Parathyroid adenoma (tissue), 2 donors: ENCODE data around the gene PTH2R.
"Not testable (repeated sequence)": the region's sequence is repeated elsewhere in the genome, so short reads cannot be mapped to it uniquely, and the experiment has no call there.

Source experiments
- H2AFZ ChIP-seq: fragments of 300-600 bp; sonication (generic); one replicate; pipeline ENCODE4 v1.7.0; 2017; ENCODE audit warnings: antibody characterized with exemption, mild to moderate bottlenecking
- H3K27ac ChIP-seq: fragments of 300-600 bp; sonication (generic); one replicate; pipeline ENCODE4 v1.7.0; 2017
- H3K27me3 ChIP-seq: fragments of 300-600 bp; sonication (generic); one replicate; pipeline ENCODE4 v1.7.0; 2017; ENCODE audit warnings: low read length; ENCODE audit not compliant: control insufficient read depth, insufficient read depth
- H3K36me3 ChIP-seq: fragments of 300-600 bp; sonication (generic); one replicate; pipeline ENCODE4 v1.7.0; 2017; ENCODE audit warnings: low read length; ENCODE audit not compliant: control insufficient read depth, insufficient read depth
- H3K4me1 ChIP-seq: fragments of 300-600 bp; sonication (generic); one replicate; pipeline ENCODE4 v1.7.0; 2017; ENCODE audit warnings: control low read depth
- H3K4me2 ChIP-seq: fragments of 300-600 bp; sonication (generic); one replicate; pipeline ENCODE4 v1.7.0; 2017; ENCODE audit warnings: low read length
- H3K4me3 ChIP-seq: fragments of 300-600 bp; sonication (generic); one replicate; pipeline ENCODE4 v1.7.0; 2017; ENCODE audit warnings: low read depth, low read length
- H3K79me2 ChIP-seq: fragments of 300-600 bp; sonication (generic); one replicate; pipeline ENCODE4 v1.7.0; 2017; ENCODE audit warnings: control low read depth
- H3K9ac ChIP-seq: fragments of 300-600 bp; sonication (generic); one replicate; pipeline ENCODE4 v1.7.0; 2017; ENCODE audit warnings: mild to moderate bottlenecking
- H3K9me3 ChIP-seq: fragments of 300-600 bp; sonication (generic); one replicate; pipeline ENCODE4 v1.7.0; 2017; ENCODE audit warnings: low read length; ENCODE audit not compliant: control insufficient read depth
- CTCF ChIP-seq: fragments of 300-600 bp; sonication (generic); IDR thresholded peaks from one replicate; pipeline ENCODE4 v1.7.0; 2017; ENCODE audit warnings: antibody characterized with exemption, mild to moderate bottlenecking
- donor health status: primary hyperparathyroidism.

PTH2R gene

GRCh38 chr2:208477741-208478140, 71.1 kb downstream of the PTH2R start:
- no peaks in the 10 kb centered on the region for H3K36me3 ChIP-seq
- H3K4me1 ChIP-seq = no peaks in the 10 kb centered on the region
- H3K4me2 ChIP-seq = no peak overlapping the region
- no peak overlapping the region for H3K9ac ChIP-seq
- H3K79me2 ChIP-seq = no peaks in the 10 kb centered on the region
- no peak for TF ChIP-seq CTCF
- H3K9me3 ChIP-seq = no peaks in the 10 kb centered on the region
- no peak overlapping the region for H2AFZ ChIP-seq
- H3K4me3 ChIP-seq = no peak overlapping the region
- H3K27me3 ChIP-seq = no peaks in the 10 kb centered on the region
- no peak overlapping the region for H3K27ac ChIP-seq

- H3K9me3 ChIP-seq = no peaks in the 10 kb centered on the region
- TF ChIP-seq CTCF = no peak
- H3K27ac ChIP-seq = no peak overlapping the region
- H3K4me3 ChIP-seq = no peak overlapping the region
- H3K9ac ChIP-seq = no peak overlapping the region
- no peaks in the 10 kb centered on the region for H3K36me3 ChIP-seq
- no peaks in the 10 kb centered on the region for H3K79me2 ChIP-seq
- no peaks in the 10 kb centered on the region for H3K4me1 ChIP-seq
- no peaks in the 10 kb centered on the region for H3K27me3 ChIP-seq
- H2AFZ ChIP-seq = no peak overlapping the region
- no peak overlapping the region for H3K4me2 ChIP-seq
Measured at GRCh38 chr2:208479342-208479741, 72.8 kb downstream of the PTH2R start.

- not testable (repeated sequence) for H2AFZ ChIP-seq, H3K79me2 ChIP-seq, H3K27me3 ChIP-seq, H3K4me1 ChIP-seq, H3K36me3 ChIP-seq, H3K4me3 ChIP-seq, H3K9ac ChIP-seq, H3K27ac ChIP-seq, H3K9me3 ChIP-seq, H3K4me2 ChIP-seq
Measured at GRCh38 chr2:208481945-208482344, 75.4 kb downstream of the PTH2R start.

- H3K9me3 ChIP-seq = not testable (repeated sequence)
Measured at GRCh38 chr2:208482453-208483015, 75.9 kb downstream of the PTH2R start.

GRCh38 chr2:208485390-208485789, 78.8 kb downstream of the PTH2R start:
- H3K9ac ChIP-seq = no peak overlapping the region
- TF ChIP-seq CTCF = no peak
- H3K27ac ChIP-seq = no peak overlapping the region
- H3K9me3 ChIP-seq = no peaks in the 10 kb centered on the region
- no peaks in the 10 kb centered on the region for H3K27me3 ChIP-seq
- H3K4me2 ChIP-seq = no peak overlapping the region
- no peaks in the 10 kb centered on the region for H3K36me3 ChIP-seq
- H2AFZ ChIP-seq = no peak overlapping the region
- H3K79me2 ChIP-seq = no peaks in the 10 kb centered on the region
- H3K4me3 ChIP-seq = no peak overlapping the region
- no peaks in the 10 kb centered on the region for H3K4me1 ChIP-seq

More at GRCh38 chr2:208482453-208483015, 75.9 kb downstream of the PTH2R start:
- H3K79me2 ChIP-seq, H3K27ac ChIP-seq, H3K9ac ChIP-seq, H3K4me2 ChIP-seq, H2AFZ ChIP-seq, H3K4me3 ChIP-seq, H3K36me3 ChIP-seq, H3K4me1 ChIP-seq, H3K27me3 ChIP-seq: not testable (repeated sequence)
